GM19193 (cell line): ENCODE data around the gene TRIOBP.

Experiments used
- POLR2A ChIP-seq: IDR thresholded peaks from 4 replicates; pipeline ENCODE4 v1.6.1; 2011; ENCODE audit not compliant: insufficient read depth, insufficient read length; ENCODE audit errors: extremely low read depth

Gene TRIOBP

DNA sequence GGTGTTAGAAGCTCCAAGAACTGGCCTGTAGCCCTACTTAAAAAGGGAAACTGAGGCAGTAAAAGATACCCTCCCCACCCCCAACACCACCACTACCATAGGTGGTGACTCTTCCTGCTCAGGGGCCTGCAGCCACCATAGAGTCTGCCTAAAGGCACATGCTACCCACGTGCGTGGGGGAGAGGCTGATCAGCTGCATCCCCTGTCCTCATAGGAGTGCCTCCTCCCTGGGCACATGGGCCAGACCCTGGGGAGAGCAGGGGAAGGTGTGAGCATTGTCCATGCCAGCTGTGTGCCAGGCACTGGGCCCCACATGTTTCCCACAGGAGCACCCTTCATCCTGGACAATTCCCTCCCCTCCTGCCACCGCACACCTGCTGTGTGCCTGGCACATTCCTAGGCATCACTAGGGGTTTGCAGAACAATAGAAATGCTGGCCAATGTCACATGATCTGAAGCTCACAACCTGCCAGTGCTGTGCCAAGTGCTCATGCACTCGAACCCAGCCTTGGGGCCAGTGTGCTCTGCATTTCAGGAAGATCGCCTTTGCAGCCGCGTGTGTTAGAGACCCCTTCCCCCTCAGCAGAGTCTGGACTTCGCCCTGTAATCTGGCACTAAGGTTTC, 69.2 kb downstream of the TRIOBP start:
- no peak for TF ChIP-seq POLR2A

DNA sequence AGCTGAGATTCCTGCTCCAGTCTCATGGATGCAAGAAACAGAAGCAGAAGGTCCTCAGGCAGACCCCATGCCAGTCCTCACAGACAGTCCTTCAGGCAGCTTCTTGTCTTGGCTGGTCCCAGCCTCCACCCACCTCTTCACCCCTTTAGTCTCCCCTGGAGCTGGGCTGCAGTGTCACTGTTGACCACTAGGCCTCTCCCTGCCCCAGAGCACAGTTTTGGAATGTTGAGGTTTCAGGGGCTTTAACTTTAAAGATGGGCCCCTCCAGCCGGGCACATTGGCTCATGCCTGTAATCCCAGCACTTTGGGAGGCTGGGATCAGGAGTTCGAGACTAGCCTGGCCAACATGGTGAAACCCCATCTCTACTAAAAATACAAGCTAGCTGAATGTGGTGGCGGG, 71.4 kb downstream of the TRIOBP start:
- TF ChIP-seq POLR2A: no peak

DNA sequence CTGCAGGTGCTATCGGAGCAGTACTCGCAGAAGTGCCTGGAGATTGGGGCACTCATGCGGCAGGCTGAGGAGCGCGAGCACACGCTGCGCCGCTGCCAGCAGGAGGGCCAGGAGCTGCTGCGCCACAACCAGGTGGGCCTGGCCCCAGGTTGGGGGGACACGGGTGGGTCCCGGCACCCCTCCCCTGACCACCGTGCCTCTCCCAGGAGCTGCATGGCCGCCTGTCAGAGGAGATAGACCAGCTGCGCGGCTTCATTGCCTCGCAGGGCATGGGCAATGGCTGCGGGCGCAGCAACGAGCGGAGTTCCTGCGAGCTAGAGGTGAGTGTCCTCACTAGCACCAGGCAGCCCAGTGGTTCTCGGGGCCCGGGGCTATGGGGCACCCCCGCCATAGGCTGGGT, 72.2 kb downstream of the TRIOBP start:
- no peak for TF ChIP-seq POLR2A

DNA sequence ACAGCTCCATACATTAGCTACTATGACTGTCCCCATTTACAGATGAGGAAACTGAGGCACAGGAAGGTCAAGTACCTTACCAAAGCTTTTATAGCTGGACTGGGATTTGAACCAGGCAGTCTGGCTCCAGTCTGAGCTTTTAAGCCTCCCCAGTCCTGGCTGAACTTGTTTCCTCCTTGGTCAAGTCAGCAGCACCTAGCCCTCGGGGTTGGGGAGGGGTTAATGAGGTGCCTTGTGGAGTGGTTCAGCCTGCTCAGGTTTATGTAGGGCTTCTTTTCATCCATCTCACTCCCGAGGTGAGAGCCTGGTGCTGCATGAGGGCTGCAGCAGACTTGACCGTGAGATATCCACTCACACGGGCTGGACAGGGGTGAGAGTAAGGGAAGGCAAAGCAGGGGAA, 74.2 kb downstream of the TRIOBP start:
- TF ChIP-seq POLR2A: no peak

DNA sequence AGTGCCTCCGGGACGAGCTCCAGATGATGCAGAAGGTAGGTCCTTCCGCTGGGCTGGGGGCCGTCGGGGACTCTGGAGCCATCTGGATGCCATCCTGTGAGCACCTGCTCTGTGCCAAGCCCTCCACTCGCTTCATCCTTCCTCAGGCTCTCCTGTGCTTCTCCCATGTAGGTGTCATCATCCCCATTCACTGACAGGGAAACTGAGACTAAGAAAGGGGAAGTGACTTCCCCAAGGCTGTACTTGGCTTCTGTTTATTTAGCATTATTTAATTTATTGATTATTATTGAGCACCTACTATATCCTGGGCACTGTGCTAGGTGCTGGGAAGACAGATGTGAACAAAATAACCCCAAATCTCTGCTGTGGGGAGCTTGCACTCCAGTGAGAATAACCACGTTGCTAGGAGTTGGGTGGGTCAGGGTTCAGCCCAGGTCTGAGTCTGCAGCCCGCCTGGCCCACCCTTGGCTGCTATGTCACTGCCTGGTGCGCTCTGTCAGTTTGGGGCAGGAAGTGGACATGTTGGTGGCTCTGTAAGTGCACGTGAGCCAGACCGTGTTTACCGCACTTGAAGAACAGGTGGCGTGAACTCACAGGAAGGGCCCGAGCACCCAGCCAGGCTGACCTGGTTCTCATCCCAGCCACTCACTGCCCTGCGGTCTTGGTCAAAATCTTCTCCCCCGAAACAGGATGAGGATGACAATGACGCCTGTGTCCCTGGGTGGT, 75.0 kb downstream of the TRIOBP start:
- TF ChIP-seq POLR2A: no peak

DNA sequence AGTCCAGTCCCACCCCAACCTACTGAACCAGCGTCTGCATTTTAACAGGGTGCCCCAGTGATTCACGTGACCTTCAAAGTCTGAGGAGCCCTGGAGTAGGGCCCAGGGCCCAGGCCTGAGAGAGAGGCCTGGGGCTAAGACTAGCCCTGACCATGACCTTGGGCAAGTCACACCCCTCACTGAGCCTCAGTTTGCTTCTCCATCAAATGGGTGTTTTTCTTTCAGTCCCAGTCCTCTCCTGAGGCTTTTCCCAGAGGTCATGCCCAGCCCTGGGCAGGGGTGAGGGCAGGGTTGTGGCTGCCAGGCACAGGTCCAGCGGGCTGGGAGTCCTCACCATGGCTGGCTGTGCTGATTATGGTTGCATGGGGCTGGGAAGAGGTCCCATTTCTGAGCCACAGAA, 77.9 kb downstream of the TRIOBP start:
- TF ChIP-seq POLR2A: no peak

DNA sequence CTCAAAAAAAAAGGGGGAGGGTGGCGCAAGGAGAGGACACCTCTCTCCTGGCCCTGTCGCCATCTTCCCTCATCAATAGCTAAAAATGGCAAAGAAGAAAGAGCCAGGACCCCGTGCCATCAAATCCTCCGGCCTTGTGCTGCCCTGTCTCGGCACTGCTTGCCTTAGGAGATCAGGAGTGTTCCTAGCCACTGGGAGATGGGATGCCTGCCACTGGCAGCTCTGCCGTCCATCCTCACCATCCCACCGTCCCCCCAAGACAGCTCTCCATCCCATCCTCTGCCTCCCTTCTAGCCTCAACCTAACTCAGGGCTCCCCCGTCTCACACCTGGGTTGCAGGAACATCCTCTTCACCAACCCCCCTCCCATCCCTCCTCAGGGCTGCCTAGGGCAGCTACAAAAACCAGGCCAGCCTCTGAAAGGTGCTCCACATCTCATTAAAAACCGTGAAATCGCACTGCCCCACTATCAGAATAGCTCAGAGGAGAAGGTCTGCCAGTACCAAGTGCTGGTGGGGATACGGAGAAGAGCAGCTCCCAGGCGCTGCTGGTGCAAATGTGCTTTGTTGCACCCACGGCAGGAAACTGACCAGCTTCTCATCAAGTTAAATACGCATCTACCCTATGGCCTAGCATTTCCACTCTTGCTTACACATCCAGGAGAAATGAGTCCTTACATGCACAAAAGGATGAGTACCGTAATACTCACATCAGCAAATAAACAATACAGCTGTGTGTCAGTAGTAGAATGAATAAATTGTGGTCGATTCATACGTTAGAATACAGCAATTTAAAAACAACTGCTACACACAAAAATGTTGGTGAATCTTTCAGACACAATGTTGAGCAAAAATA, 79.2 kb downstream of the TRIOBP start:
- no peak for TF ChIP-seq POLR2A

DNA sequence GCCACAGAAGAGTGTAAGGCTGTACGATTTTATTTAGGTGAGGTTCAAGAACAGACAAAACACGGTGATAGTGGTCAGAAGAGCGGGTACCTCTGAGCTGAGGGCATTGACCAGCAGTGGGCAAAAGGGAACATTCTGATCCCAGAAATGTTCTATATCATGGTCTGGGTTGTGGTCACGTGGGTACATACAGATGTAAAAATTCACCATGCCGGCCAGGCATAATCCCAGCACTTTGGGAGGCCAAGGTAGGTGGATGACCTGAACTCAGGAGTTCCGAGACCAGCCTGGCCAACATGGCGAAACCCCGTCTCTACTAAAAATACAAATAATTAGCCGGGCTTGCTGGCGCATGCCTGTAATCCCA, 79.8 kb downstream of the TRIOBP start:
- TF ChIP-seq POLR2A: no peak

DNA sequence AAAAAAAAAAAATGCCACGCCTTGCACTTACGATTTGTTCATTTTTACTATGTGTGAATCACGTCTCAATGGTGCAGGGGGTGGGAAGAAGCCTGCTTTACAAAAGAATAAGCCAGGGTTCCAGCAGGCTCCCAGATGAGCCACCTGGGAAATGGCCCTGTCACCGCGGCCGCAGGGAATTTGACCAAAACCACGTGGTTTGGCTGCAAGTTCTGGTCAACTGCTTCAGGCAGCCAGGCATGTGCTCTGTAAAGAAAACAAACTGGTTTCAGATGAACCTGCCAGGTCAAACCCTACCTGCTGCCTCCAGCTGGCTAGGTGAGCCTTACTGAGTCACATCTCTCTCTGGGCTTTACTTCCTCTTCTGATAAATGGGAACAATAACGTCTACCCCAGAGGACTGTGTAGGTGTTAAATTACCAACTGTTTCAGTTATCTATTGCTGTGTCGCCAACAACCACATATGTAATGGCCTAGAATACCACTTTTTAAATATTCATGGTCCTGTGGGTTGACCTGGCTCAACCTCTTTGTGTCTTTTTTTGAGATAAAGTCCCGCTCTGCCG, 80.4 kb downstream of the TRIOBP start:
- TF ChIP-seq POLR2A: no peak

DNA sequence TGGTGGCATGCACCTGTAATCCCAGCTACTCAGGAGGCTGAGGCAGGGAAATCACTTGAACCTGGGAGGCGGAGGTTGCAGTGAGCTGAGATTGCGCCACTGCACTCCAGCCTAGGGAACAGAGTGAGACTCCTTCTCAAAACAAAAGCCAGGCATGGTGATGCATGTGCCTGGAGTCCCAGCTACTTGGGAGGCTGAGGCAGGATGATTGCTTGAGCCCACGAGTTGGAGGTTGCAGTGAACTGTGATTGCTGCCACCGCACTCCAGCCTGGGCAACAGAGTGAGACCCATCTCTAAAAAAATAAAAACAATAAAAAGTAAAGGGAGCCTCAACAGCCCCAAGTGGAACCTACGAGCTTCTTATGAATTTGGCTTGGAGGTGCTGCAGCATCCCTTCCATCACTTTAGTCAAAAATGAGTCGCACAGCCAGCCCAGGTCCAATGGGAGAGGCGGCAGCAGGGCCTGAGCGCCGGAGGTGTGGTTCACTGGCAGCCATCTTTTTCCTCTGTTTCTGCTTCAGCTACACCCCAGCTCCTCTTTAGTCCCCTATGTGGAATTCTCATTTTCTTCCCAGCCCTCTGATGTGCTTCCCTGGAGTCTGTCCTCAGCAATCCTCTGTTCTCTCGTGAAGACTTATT, 81.6 kb downstream of the TRIOBP start:
- no peak for TF ChIP-seq POLR2A

DNA sequence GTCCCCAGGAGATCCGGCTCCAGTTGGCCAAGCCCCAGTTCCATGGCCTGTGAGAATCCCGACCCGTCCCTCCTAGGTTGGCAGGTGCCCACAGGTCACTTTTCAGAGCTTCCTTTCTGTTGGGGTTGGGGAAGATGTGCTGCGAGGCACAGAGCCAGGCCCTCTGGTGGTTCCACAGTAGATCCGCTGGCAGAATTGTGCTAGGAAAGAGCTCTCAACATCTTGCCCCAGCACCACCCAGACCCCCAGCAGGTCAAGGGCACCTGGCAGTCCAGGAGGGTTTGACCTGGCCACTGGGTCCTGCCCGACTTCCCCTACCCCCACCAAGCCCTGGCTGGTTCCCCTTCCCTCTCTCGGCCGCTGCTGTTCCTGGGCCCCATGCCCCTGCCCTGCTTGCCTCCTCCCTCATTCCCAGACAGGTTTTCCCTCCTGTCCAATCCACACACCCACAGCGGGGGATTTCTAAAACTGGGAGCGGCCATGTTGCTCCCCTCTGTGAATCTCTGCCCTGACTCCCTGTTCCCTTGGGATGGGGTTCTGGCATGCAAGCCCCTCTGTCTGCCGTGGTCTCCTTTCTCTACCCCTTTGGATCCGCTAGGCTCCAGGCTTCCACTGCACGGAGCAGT, 84.7 kb downstream of the TRIOBP start:
- no peak for TF ChIP-seq POLR2A

DNA sequence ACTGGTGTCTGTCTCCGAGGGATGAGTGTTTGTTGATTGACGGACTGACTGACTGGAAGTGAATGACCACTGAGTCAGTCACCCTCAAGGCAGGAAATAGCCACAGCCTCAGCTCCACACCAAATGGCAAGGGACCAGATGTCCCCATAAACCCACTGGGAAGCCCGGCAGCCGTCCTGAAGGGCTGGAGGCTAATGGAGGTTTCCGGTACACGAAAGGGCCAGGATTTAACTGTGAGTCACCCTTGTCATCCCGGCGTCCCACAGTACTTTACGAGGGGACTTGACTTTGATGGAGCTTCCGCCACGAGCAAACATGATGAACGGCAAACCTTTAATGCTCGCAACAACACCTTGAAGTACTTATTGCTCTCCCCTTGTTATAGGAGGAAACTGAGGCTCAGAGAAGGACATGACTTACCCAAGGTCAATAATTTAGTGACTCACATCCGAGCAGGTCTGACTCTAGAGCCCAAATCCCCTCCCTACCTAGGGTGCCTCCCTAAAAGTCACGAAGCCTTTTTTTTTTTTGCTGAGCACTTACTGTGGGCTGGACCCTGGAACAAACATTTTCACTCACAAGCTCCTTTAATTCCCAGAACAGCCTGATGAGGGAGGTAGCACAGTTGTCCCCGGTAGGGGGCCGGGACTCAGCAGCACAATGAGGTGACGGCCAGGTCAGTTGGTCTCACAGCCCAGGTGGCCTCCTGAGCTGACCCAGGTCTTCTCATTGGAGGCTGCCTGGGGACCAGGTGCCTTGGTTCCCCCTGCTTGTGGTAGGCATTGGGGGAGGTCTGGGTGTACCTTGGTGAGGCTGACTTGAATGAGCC, 85.7 kb downstream of the TRIOBP start:
- no peak for TF ChIP-seq POLR2A

DNA sequence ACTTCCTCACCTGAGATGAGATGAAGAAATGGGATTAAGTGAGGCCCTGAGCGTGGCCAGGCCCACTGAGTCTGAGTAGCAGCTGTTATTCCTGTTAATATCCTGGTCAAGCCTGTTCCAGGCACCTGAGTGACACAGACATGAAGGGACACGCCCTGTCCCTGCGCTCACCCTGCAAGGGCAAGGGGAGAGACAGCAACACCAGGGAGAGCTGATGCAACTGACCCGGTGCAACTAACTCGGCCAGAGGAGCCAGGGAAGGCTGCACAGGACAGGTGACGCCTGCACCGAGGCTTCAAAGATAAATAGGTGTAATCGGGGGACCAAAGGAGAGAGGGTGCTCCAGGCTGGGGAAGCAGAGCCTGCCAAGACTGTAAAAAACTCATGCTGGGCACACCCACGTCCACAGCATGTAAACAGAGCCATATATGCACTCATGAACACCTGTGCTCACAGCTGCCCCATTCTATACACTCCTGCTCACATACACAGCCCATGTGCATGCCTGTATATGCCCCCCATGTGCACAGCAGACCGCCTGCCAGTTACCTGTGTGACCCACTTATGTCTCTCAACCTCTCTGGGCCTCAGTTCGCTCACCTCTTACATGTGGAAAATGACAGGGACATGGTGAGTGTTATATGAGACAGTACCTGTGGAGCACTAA, 88.1 kb downstream of the TRIOBP start:
- TF ChIP-seq POLR2A: no peak
